ENCODE data around the gene SLC9A7. TPM values are rescaled to one million over a fixed set of nuclear protein-coding genes. Genes with fewer than 3 reads are reported as not detected.

The SLC9A7 gene
- total RNA-seq, 2 donors from 2014 or later, result 6.5 to 7.5 TPM

DNA sequence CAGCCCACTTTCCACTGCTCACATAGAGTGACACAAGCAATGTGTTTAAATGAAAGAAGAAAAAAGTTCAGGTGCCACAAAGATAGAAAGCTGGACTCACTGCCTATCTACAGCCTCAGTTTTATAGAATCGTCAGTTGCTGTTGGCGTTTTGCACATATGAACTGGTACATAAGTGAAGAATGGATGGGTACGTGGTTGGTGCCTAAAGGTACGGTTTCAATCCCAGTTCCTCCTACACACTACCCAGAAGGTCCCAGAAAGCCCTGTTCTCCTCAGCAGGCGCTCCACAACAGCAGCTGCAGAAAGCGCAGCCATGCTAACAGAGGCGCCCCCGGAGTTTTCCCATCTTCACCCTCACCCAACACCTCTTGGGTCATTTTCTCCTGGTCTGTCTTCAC lies 161.7 kb downstream of the SLC9A7 start:
- H3K4me3 ChIP-seq, result no peak overlapping the region
- H3K27ac ChIP-seq, result peak overlapping the region; percentile 39 to 56
- no peak for DNase-seq (ENCODE audit: low spot score)
- no peaks in the 10 kb centered on the region for H3K27me3 ChIP-seq
- TF ChIP-seq, protein P1, sequence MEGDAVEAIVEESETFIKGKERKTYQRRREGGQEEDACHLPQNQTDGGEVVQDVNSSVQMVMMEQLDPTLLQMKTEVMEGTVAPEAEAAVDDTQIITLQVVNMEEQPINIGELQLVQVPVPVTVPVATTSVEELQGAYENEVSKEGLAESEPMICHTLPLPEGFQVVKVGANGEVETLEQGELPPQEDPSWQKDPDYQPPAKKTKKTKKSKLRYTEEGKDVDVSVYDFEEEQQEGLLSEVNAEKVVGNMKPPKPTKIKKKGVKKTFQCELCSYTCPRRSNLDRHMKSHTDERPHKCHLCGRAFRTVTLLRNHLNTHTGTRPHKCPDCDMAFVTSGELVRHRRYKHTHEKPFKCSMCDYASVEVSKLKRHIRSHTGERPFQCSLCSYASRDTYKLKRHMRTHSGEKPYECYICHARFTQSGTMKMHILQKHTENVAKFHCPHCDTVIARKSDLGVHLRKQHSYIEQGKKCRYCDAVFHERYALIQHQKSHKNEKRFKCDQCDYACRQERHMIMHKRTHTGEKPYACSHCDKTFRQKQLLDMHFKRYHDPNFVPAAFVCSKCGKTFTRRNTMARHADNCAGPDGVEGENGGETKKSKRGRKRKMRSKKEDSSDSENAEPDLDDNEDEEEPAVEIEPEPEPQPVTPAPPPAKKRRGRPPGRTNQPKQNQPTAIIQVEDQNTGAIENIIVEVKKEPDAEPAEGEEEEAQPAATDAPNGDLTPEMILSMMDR (IDR thresholded peaks at IDR 0.05), result no peak
- no peaks in the 10 kb centered on the region for H3K9me3 ChIP-seq
- no peaks in the 10 kb centered on the region for H3K36me3 ChIP-seq
- H3K4me1 ChIP-seq, result peaks cover 0 to 26% of the 10 kb centered on the region in 2 donors

- no peaks in the 10 kb centered on the region for H3K9me3 ChIP-seq
- DNase-seq (ENCODE audit: low spot score), result no peak
- H3K4me1 ChIP-seq, result peaks cover 0 to 19% of the 10 kb centered on the region in 2 donors
- H3K4me3 ChIP-seq, result no peak overlapping the region
- no peaks in the 10 kb centered on the region for H3K27me3 ChIP-seq
- TF ChIP-seq, protein P1 (IDR thresholded peaks at IDR 0.05), result no peak
- H3K36me3 ChIP-seq, result no peaks in the 10 kb centered on the region
- H3K27ac ChIP-seq, result peak overlapping the region in 1 of 2 donors; percentile 55
These were observed 163.8 kb downstream of the SLC9A7 start for GRCh38 chrX:46595084-46595483.

- Histone ChIP-seq H3K4me3 (no peak overlapping the region), H3K4me1 (peaks cover 0 to 30% of the 10 kb centered on the region in 2 donors), H3K27me3 (no peaks in the 10 kb centered on the region), H3K36me3 (no peaks in the 10 kb centered on the region), H3K9me3 (no peaks in the 10 kb centered on the region), H3K27ac (peak overlapping the region; percentile 9 to 70)
- no peak for DNase-seq (ENCODE audit: low spot score)
- TF ChIP-seq, protein P1 (IDR thresholded peaks at IDR 0.05), result no peak
These were observed 168.8 kb downstream of the SLC9A7 start for GRCh38 chrX:46589977-46590723.

GRCh38 chrX:46588263-46588662 lies 170.7 kb downstream of the SLC9A7 start:
- Histone ChIP-seq H3K27me3 (no peaks in the 10 kb centered on the region), H3K9me3 (no peaks in the 10 kb centered on the region), H3K27ac (peak overlapping the region; percentile 19 to 70), H3K36me3 (no peaks in the 10 kb centered on the region), H3K4me1 (peaks cover 0 to 30% of the 10 kb centered on the region in 2 donors), H3K4me3 (no peak overlapping the region)
- DNase-seq (ENCODE audit: low spot score), result peak; percentile 73
- TF ChIP-seq, protein P1 (IDR thresholded peaks at IDR 0.05), result no peak

GRCh38 chrX:46587753-46588171 lies 171.2 kb downstream of the SLC9A7 start:
- peak overlapping the region; percentile 19 to 70 for H3K27ac ChIP-seq
- H3K4me1 ChIP-seq, result peaks cover 0 to 30% of the 10 kb centered on the region in 2 donors
- H3K9me3 ChIP-seq, result no peaks in the 10 kb centered on the region
- DNase-seq (ENCODE audit: low spot score), result no peak
- no peak overlapping the region for H3K4me3 ChIP-seq
- no peaks in the 10 kb centered on the region for H3K27me3 ChIP-seq
- H3K36me3 ChIP-seq, result no peaks in the 10 kb centered on the region
- TF ChIP-seq, protein P1 (IDR thresholded peaks at IDR 0.05), result no peak
